HepG2 (cell line): Measurements from ENCODE around the gene ZNF284. TPM values are rescaled to one million over a fixed set of nuclear protein-coding genes. Genes with fewer than 3 reads are reported as not detected.
A peak's percentile ranks its signal among the peaks of the same experiment; 100 is the strongest.

ENCODE experiments used
- CHD2 ChIP-seq: IDR thresholded peaks from 2 replicates; pipeline ENCODE4 v1.6.1; 2011; ENCODE audit warnings: low read depth, low read length, improper control_type of control experiment
- E2F1 ChIP-seq: sonication (generic); formaldehyde crosslinking; IDR thresholded peaks from 2 replicates; pipeline ENCODE4 v1.5.0; 2020; ENCODE audit warnings: missing genetic modification reagents
- HIC2 ChIP-seq: sonication (generic); formaldehyde crosslinking; IDR thresholded peaks from 2 replicates; pipeline ENCODE4 v1.9.0; 2022; ENCODE audit warnings: low read depth, missing genetic modification reagents
- HIVEP1 ChIP-seq: sonication (generic); formaldehyde crosslinking; IDR thresholded peaks from 2 replicates; pipeline ENCODE4 v1.4.0; 2020; ENCODE audit warnings: mild to moderate bottlenecking, missing genetic modification reagents
- HMGA1 ChIP-seq: sonication (generic); formaldehyde crosslinking; conservative IDR thresholded peaks from 2 replicates; pipeline ENCODE4 v1.4.0; 2020; ENCODE audit warnings: missing genetic modification reagents
- HNRNPLL ChIP-seq: fragments of 200-400 bp; formaldehyde crosslinking; IDR thresholded peaks from 2 replicates; pipeline ENCODE4 v1.6.1; 2017; ENCODE audit warnings: mild to moderate bottlenecking, low read depth, low read length; ENCODE audit not compliant: poor library complexity, severe bottlenecking
- KAT7 ChIP-seq: IDR thresholded peaks from 2 replicates; pipeline ENCODE4 v1.6.1; 2018; ENCODE audit warnings: borderline replicate concordance, missing compliant biosample characterization
- KLF13 ChIP-seq: sonication (generic); formaldehyde crosslinking; IDR thresholded peaks from 2 replicates; pipeline ENCODE4 v1.4.0; 2020; ENCODE audit warnings: mild to moderate bottlenecking, missing genetic modification reagents
- KLF15 ChIP-seq: sonication (generic); formaldehyde crosslinking; IDR thresholded peaks from 2 replicates; pipeline ENCODE4 v1.8.1; 2023; ENCODE audit warnings: borderline replicate concordance, mild to moderate bottlenecking, inconsistent platforms, missing genetic modification reagents, mixed read lengths
- SALL1 ChIP-seq: sonication (generic); formaldehyde crosslinking; IDR thresholded peaks from 2 replicates; pipeline ENCODE4 v1.8.0; 2022; ENCODE audit warnings: mild to moderate bottlenecking, missing genetic modification reagents
- SKI ChIP-seq: fragments of 450-650 bp; IDR thresholded peaks from one replicate; pipeline ENCODE4 v1.6.1; 2018; ENCODE audit warnings: mild to moderate bottlenecking; ENCODE audit not compliant: partially characterized antibody
- ZMAT3 ChIP-seq: sonication (generic); formaldehyde crosslinking; conservative IDR thresholded peaks from 2 replicates; pipeline ENCODE4 v1.7.0; 2021; ENCODE audit warnings: missing genetic modification reagents
- polyA plus RNA-seq, 8 experiments: library from polyadenylated mRNA; depleted of rRNA in 3 of 8; stranded (reverse) in 7 of 8; unstranded in 1 of 8; fragments of >200 nt; fragmentation: Illumina TruSeq in 4 of 8; extraction: Trizol in 4 of 8; gene quantifications; 2 replicates each; pipeline versions ENCODE4 v1.2.1 to v1.2.3, GENCODE V29; 2011 to 2016; ENCODE audit warnings: low read depth in 4 of 8, missing spikeins in 1 of 8, mixed read lengths in 1 of 8; ENCODE audit not compliant: insufficient read depth in 1 of 8
- total RNA-seq, 5 experiments: library from RNA; depleted of rRNA; stranded (reverse); fragments of >200 nt; fragmentation: Illumina TruSeq; extraction: Trizol; gene quantifications; 2 replicates each; pipeline ENCODE4 v1.2.3, GENCODE V29; 2016; ENCODE audit warnings: low read depth in 1 of 5
- TF ChIP-seq, protein P1 (sequence below): sonication (generic); formaldehyde crosslinking; IDR thresholded peaks from 2 replicates; pipeline ENCODE4 v1.4.0; 2020; ENCODE audit warnings: missing genetic modification reagents
- TF ChIP-seq, protein P2 (sequence below): sonication (generic); formaldehyde crosslinking; IDR thresholded peaks from 2 replicates; pipeline ENCODE4 v1.8.1; 2023; ENCODE audit warnings: mild to moderate bottlenecking, missing genetic modification reagents
- TF ChIP-seq, protein P3 (sequence below): sonication (generic); formaldehyde crosslinking; IDR thresholded peaks from 2 replicates; pipeline ENCODE4 v1.4.0; 2020; ENCODE audit warnings: missing genetic modification reagents
- TF ChIP-seq, protein P4 (sequence below): IDR thresholded peaks from 2 replicates; pipeline ENCODE4 v1.6.1; 2016
- TF ChIP-seq, protein P5 (sequence below): sonication (generic); formaldehyde crosslinking; IDR thresholded peaks from 2 replicates; pipeline ENCODE4 v1.5.0; 2020; ENCODE audit warnings: mild to moderate bottlenecking, missing genetic modification reagents

Gene ZNF284
- total and polyA plus RNA-seq, 2 of the 13 experiments (the other 11 are each of a cell fraction or from before 2014, with no cell fraction given), result 1.2 to 2.3 TPM

DNA sequence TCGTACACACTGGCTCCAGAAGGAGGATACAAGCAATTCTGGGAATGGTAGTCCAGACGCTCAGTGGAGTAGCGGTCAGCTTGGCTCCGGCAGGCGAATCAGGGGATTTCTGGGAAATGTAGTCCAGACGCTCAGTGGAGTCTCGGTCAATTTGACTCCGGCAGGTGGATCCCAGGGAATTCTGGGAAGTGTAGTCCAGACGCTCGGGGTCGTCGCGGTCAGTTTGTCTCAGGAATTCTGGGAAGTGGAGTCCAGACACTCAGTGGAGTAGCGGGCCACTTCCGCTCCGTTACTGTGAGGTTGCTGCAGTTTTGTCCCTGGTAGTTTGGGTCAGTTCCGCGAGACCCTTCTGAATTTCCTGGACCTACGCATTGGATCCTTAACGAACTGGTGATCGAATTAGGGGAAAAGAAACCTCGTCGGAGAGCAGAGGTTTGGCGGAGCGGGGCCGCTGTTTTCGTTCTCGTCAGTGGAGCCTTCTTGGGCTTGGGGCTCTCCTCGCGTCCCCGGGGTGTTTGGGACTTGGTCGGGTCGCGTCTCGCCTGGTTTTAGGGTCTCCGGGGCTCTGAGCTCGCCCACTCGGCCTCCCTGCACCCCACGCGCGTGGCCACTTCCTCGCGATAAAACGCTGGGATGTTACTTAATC lies 41.3 kb downstream of the ZNF284 start, which contains the start of gene ZNF225 (continued):
- TF ChIP-seq SALL1 (CRISPR knock-in tag), result peak; percentile 54; the same call in 1 of the 2 replicates
- TF ChIP-seq, protein P1, sequence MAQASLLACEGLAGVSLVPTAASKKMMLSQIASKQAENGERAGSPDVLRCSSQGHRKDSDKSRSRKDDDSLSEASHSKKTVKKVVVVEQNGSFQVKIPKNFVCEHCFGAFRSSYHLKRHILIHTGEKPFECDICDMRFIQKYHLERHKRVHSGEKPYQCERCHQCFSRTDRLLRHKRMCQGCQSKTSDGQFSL (CRISPR knock-in tag), result no peak
- TF ChIP-seq, protein P2, sequence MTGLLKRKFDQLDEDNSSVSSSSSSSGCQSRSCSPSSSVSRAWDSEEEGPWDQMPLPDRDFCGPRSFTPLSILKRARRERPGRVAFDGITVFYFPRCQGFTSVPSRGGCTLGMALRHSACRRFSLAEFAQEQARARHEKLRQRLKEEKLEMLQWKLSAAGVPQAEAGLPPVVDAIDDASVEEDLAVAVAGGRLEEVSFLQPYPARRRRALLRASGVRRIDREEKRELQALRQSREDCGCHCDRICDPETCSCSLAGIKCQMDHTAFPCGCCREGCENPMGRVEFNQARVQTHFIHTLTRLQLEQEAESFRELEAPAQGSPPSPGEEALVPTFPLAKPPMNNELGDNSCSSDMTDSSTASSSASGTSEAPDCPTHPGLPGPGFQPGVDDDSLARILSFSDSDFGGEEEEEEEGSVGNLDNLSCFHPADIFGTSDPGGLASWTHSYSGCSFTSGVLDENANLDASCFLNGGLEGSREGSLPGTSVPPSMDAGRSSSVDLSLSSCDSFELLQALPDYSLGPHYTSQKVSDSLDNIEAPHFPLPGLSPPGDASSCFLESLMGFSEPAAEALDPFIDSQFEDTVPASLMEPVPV, result peak; percentile 60; the same call in 1 of the 2 replicates
- no peak for TF ChIP-seq ZMAT3 (CRISPR knock-in tag)
- TF ChIP-seq, protein P3, sequence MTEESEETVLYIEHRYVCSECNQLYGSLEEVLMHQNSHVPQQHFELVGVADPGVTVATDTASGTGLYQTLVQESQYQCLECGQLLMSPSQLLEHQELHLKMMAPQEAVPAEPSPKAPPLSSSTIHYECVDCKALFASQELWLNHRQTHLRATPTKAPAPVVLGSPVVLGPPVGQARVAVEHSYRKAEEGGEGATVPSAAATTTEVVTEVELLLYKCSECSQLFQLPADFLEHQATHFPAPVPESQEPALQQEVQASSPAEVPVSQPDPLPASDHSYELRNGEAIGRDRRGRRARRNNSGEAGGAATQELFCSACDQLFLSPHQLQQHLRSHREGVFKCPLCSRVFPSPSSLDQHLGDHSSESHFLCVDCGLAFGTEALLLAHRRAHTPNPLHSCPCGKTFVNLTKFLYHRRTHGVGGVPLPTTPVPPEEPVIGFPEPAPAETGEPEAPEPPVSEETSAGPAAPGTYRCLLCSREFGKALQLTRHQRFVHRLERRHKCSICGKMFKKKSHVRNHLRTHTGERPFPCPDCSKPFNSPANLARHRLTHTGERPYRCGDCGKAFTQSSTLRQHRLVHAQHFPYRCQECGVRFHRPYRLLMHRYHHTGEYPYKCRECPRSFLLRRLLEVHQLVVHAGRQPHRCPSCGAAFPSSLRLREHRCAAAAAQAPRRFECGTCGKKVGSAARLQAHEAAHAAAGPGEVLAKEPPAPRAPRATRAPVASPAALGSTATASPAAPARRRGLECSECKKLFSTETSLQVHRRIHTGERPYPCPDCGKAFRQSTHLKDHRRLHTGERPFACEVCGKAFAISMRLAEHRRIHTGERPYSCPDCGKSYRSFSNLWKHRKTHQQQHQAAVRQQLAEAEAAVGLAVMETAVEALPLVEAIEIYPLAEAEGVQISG (CRISPR knock-in tag), result peak; percentile 96
- peak; percentile 32 for TF ChIP-seq HNRNPLL
- TF ChIP-seq, protein P4, sequence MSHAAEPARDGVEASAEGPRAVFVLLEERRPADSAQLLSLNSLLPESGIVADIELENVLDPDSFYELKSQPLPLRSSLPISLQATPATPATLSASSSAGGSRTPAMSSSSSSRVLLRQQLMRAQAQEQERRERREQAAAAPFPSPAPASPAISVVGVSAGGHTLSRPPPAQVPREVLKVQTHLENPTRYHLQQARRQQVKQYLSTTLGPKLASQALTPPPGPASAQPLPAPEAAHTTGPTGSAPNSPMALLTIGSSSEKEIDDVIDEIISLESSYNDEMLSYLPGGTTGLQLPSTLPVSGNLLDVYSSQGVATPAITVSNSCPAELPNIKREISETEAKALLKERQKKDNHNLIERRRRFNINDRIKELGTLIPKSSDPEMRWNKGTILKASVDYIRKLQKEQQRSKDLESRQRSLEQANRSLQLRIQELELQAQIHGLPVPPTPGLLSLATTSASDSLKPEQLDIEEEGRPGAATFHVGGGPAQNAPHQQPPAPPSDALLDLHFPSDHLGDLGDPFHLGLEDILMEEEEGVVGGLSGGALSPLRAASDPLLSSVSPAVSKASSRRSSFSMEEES (CRISPR knock-in tag), result 0 out of 2 replicates have a peak, but pooled peaks have one; percentile 22
- TF ChIP-seq HIVEP1, result no peak
- TF ChIP-seq SKI, result peak; percentile 19
- TF ChIP-seq E2F1 (CRISPR knock-in tag), result 0 out of 2 replicates have a peak, but pooled peaks have one; percentile 51
- TF ChIP-seq HIC2 (CRISPR knock-in tag), result no peak
- peak; percentile 80 for TF ChIP-seq CHD2
- TF ChIP-seq KLF15, result no peak
- TF ChIP-seq HMGA1, result no peak
- TF ChIP-seq, protein P5, sequence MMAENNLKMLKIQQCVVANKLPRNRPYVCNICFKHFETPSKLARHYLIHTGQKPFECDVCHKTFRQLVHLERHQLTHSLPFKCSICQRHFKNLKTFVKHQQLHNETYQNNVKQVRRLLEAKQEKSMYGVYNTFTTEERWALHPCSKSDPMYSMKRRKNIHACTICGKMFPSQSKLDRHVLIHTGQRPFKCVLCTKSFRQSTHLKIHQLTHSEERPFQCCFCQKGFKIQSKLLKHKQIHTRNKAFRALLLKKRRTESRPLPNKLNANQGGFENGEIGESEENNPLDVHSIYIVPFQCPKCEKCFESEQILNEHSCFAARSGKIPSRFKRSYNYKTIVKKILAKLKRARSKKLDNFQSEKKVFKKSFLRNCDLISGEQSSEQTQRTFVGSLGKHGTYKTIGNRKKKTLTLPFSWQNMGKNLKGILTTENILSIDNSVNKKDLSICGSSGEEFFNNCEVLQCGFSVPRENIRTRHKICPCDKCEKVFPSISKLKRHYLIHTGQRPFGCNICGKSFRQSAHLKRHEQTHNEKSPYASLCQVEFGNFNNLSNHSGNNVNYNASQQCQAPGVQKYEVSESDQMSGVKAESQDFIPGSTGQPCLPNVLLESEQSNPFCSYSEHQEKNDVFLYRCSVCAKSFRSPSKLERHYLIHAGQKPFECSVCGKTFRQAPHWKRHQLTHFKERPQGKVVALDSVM, result no peak
- no peak for TF ChIP-seq KLF13
- TF ChIP-seq KAT7 (CRISPR knock-in tag), result 0 out of 2 replicates have a peak, but pooled peaks have one; percentile 36
